ENCODE results near the gene BRD2. TPM values are rescaled to one million over a fixed set of nuclear protein-coding genes. Genes with fewer than 3 reads are reported as not detected.
A peak's percentile ranks its signal among the peaks of the same experiment; 100 is the strongest.

Gene BRD2
- total and polyA plus RNA-seq, 2 donors (not counting 1 experiment from before 2014, with no cell fraction given) = 474 to 620 TPM

DNA sequence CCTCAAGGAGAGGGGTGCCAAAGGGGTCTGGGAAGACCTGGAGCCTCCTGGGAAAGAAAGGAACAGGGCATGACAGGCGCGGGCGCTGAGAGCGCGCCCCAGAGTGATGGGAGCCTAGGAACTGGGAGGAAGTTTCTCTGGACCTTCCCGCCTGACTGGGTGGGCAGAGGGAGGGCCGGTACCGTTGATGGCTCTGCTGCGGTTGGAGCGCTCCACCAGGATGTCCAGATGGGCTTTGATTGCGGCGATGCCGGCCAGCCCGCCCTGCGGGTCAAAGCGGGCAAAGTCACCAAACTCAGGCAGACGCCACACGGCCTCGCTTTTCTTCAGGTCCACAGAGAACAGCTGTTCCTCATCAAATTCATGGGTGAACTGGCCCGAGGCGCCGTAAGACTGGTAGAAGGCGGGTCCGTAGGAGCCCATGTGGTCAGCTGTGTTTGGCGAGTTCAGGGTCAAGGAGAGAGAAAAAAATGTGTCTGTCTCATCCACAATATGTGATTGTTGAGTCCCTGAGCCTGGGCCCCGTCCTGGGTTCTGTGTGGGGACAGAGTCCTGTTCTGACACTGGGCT lies 39.5 kb downstream of the BRD2 start:
- no peak for ATAC-seq (ENCODE audit: low read depth)
- Histone ChIP-seq H3K79me2 (ENCODE audit: control insufficient read depth, insufficient read depth, low read length) (peaks cover 41% of the 10 kb centered on the region), H2AFZ (ENCODE audit: insufficient read depth, low read depth, low read length, poor library complexity, severe bottlenecking) (no peak overlapping the region), H3K27me3 (replicated peaks in 1 of 4; ENCODE audit: control extremely low read depth in 1 of 4, control insufficient read depth in 3 of 4, insufficient read depth in 4 of 4, low read length in 3 of 4) (no peaks in the 10 kb centered on the region), H3K4me3 (ENCODE audit: control extremely low read depth in 1 of 5, extremely low read depth in 1 of 5, insufficient read depth in 1 of 5, low read depth in 2 of 5, low read length in 4 of 5) (peak overlapping the region in 4 of 5 experiments; percentile 60 to 98 (median 95)), H4K20me1 (ENCODE audit: control insufficient read depth, insufficient read depth, low read length, poor library complexity, severe bottlenecking) (no peaks in the 10 kb centered on the region), H3K27ac (ENCODE audit: low read length in 2 of 2) (peak overlapping the region; percentile 90 to 95), H3K36me3 (replicated peaks in 1 of 2; ENCODE audit: control extremely low read depth in 1 of 2, control insufficient read depth in 1 of 2, extremely low read depth in 1 of 2, insufficient read depth in 2 of 2, low read length in 1 of 2) (peaks cover 0 to 39% of the 10 kb centered on the region in 2 experiments), H3K9me3 (ENCODE audit: control extremely low read depth in 1 of 3, control insufficient read depth in 2 of 3, insufficient read depth in 1 of 3, low read length in 2 of 3) (no peaks in the 10 kb centered on the region), H3K9ac (ENCODE audit: low read length) (peak overlapping the region; percentile 86), H3K4me2 (replicated peaks; ENCODE audit: low read depth, low read length, poor library complexity, severe bottlenecking) (peak overlapping the region; percentile 72), H3K4me1 (ENCODE audit: control insufficient read depth in 2 of 2, insufficient read depth in 2 of 2, low read length in 2 of 2) (peaks cover 33 to 39% of the 10 kb centered on the region in 2 donors)
- ChIA-PET POLR2A (interaction anchor here (0.6 to 4.1 kb wide), 4 partner anchors 8 to 201 kb away, joined by 3 to 18 read pairs (median 7); no protein-coding TSS in a partner anchor), CTCF (interaction anchor here (0.9 to 17.0 kb wide), 8 partner anchors 8 to 140 kb away, joined by 3 to 576 read pairs (median 4); partner anchors contain the start of genes HLA-DPA1 and HLA-DPB1)
- TF ChIP-seq, protein P1, sequence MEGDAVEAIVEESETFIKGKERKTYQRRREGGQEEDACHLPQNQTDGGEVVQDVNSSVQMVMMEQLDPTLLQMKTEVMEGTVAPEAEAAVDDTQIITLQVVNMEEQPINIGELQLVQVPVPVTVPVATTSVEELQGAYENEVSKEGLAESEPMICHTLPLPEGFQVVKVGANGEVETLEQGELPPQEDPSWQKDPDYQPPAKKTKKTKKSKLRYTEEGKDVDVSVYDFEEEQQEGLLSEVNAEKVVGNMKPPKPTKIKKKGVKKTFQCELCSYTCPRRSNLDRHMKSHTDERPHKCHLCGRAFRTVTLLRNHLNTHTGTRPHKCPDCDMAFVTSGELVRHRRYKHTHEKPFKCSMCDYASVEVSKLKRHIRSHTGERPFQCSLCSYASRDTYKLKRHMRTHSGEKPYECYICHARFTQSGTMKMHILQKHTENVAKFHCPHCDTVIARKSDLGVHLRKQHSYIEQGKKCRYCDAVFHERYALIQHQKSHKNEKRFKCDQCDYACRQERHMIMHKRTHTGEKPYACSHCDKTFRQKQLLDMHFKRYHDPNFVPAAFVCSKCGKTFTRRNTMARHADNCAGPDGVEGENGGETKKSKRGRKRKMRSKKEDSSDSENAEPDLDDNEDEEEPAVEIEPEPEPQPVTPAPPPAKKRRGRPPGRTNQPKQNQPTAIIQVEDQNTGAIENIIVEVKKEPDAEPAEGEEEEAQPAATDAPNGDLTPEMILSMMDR (IDR thresholded peaks at IDR 0.05) = no peak
- TF ChIP-seq EZH2 (IDR thresholded peaks at IDR 0.05; ENCODE audit: borderline replicate concordance, insufficient read depth, low read depth, low read length, poor library complexity, severe bottlenecking) = no peak
- Mint-ChIP-seq H3K4me3 (peak overlapping the region; percentile 94), H3K4me1 (peaks cover 64% of the 10 kb centered on the region), H3K9me3 (ENCODE audit: insufficient read depth) (no peaks in the 10 kb centered on the region), H3K27ac (peak overlapping the region; percentile 98), H3K27me3 (no peaks in the 10 kb centered on the region)
- no peak for DNase-seq
- intact Hi-C loops (cut with micrococcal nuclease) = no loop called here
- WGBS (ENCODE audit: insufficient coverage) = 95% methylated on average over 21 of the region's 26 CpGs

Measured in B cell (primary cell).